Stimulated activated CD4-positive, alpha-beta T cell treated with anti-CD3 and anti-CD28 coated beads, TNF-alpha, amount 100 ng/mL, for 1 hour (primary cell): ENCODE data around the gene OTUB1.
A peak's percentile ranks its signal among the peaks of the same experiment; 100 is the strongest.
"Not testable (repeated sequence)": the region's sequence is repeated elsewhere in the genome, so short reads cannot be mapped to it uniquely, and the experiment has no call there.

Experiments used
- DNase-seq, 3 donors: peaks; one replicate each; pipeline ENCODE4 v3.0.0-alpha.2; 2020; ENCODE audit warnings: low read depth in 3 of 3, low spot score in 1 of 3

The OTUB1 gene, protein sequence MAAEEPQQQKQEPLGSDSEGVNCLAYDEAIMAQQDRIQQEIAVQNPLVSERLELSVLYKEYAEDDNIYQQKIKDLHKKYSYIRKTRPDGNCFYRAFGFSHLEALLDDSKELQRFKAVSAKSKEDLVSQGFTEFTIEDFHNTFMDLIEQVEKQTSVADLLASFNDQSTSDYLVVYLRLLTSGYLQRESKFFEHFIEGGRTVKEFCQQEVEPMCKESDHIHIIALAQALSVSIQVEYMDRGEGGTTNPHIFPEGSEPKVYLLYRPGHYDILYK

DNA sequence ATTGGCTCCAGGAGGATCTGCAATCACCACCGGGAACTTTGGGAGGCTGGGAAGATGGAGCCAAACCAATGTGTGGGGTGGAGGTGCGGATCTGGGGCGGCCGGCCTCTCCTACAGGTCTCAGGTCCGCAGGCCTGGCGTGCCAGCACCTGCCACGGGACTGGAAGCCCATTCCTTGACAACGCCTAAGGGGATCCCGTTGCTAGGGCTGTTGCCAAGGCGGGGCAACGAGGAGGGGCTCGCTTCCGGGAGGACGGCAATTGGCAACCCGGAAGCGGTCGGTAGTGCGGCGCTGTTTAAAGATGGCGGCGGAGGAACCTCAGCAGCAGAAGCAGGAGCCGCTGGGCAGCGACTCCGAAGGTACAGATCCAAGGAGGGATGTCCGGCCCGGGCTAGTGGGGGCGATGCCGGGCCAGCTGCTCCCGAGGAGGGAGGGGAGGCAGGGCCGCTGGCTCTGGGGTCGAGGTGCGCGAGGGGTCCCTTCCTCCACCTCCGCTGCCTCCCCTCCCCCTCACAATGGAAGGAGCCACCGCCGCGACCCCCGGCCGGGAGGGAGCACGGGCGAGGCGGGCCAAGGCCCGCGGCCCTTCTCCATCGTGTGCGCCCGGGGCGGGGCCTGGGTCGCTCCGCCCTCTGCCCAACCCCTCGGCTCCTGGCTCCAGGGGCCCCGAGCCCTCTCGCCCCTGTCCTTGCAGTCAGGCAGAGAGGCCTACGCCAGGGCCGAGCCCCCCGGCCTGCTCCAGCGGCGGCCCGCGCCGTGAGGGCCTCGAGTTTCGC lies at the start of gene OTUB1:
Gene OTUB1, plus strand, starts transcription at position 283 of the 776 bp plus-strand sequence. Its CDS starts 19 bp downstream, at position 302.
- peak; percentile 69 to 77 (median 72) for DNase-seq

DNA sequence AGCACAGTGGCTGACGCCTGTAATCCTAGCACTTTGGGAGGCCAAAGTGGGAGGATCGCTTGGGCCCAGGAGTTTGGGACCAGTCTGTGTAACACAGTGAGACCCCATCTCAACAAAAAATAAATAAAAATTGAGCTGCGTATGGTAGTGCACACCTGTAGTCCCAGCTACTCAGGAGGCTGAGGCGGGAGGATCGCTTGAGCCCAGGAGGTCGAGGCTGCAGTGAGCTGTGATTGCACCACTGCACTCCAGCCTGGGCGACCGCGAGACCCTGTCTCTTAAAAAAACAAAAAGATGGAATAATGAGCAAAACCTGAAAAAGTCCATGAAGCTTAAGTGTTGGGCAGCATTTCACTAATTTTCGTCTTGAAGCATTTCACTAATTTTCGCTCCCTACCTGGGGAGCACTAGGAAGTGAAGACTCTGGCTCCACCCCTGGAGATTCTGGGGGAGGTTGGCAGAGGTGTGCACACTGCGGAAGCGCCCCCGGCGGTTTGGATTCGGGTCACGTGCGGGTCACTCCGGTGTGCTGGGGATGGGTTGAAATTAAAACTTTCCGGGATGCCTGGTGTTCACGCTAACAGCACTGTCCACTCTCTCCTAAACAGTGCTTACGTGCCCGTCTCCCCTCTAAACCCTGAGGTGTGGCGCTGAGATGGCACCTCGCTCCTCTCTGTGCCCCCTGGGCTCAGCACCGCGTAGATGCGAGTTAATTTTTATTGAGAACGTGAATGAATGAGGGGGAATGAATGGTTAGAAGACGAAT lies 48.3 kb upstream of the OTUB1 start:
- DNase-seq = no peak

DNA sequence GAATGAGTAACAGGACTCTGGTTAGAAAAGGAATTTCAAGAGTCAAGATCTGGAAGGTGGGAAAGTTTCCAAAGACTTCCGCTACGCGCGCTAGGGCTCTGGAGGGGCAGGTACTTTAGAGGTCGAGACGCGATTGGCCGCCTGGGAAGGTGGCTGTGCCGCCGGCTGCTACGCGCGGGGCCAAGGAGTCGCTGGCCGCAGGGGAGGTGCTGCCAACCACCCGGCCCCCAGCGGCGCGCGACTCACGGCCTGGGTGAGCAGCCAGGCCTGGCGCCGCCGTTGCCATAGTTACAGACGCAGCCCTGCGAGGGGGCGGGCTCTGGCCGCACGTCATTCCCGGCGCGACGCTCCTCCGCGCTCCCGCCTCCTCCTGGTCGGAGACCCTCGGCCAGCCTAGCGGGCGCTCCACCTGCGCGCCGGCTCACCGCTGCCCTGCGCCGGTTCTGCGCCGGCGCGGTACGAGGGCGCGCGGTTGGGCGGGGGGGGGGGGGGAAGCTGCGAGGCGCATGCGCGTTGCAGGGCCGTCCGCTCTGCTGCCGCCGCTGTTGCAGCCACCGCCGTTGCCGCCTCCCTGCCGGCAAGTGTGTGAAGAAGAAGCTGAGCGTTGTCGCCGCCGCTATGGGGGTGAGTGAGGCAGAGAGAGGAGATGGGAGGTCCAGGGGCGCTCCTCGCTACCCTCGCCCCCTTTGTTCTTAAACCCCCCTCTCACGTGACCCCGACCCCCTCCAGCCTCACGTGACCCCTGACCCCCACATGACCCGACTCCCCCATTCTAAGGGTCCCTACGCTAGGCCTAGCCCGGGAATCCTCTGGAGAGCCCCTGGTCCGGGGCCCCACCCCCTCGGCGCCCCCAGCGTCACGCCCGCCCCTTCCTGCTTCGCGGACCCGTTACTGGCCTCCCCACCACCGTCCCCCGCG lies 47.5 kb upstream of the OTUB1 start, which contains the start of gene NAA40:
Gene NAA40, plus strand, starts transcription at position 524 of the 918 bp plus-strand sequence. Its CDS starts 95 bp downstream, at position 619.
- DNase-seq = peak; percentile 81 to 82 (median 81)

DNA sequence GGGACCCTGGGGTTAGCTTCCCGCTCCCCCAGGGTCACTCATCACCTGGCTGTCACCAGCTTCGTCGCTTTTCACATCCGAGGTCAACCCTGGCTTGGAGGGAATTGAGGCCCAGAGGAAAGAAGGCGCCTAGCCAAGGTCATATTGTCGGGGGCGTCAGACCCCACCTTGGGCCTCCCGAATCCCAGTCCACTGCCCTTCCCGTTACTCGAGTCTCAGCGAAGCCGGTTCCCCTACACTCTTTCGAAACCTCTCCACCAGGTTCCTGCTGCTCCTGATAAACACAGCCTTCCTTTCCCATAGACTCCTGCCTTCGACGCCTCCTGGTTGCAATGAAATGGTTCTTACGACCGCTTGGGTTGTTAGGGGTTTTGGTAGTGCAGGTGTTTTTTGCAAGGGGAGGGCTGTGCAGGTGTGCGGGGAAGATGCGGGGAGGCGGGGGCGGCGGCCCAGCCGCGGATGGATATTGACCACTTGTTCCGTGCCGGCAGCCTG lies 46.8 kb upstream of the OTUB1 start:
- DNase-seq = no peak

DNA sequence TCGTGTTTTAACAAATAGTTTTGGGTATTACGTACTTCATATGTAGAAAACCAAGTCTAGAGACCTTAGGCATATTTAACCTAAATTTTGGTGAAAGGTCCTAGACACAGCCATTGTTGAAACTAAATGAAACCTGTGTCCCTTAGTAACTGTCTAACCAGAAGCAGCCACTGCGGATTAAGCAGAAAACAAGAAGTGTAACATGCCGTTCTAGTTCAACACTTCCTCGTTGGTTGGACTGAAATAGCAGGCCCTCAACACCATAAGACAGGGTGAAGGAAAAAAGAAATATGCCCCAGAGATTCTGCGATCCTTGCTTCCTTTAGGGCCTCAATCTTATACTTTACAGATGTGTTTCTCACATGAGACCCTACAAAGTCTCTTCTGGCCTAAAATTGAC lies 45.5 kb upstream of the OTUB1 start:
- DNase-seq = no peak

DNA sequence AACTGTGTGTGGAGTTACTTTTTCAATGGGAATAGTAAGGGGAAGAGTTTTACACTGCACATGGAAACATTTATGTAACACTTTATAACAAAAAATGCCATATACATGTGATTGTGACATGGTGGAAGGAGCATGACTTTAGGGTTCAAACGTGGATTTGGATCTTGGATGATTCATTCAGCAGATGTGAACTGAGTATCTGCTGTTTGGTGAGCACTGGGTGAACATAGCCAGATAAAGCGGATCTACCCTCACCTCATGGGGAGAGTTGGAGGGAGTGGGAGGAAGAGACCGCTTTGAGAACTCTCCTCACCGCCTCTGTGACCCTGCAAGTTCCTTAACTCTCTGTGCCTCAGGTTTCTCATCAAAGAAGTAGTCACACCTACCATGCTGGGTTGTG lies 44.3 kb upstream of the OTUB1 start:
- DNase-seq = no peak

DNA sequence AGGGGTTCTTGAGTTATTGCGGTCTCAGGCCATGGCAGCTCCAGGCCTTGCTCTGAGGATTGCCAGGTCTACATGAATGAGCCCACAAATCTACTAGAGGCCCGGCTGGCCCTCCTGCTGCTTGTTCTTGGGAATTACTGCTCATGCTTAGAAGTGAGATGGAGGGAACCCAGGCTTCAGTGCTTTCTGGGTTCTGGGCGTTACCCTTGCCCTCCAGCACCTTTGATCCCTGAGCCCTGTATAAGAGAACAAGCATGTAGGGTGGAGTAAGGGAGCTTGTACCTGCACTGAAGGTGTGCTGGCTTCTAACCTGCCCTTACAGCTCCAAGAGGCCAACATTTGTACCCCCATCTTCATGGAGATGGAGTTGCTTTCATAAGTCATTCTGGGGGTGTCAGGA lies 43.4 kb upstream of the OTUB1 start:
- DNase-seq = no peak

DNA sequence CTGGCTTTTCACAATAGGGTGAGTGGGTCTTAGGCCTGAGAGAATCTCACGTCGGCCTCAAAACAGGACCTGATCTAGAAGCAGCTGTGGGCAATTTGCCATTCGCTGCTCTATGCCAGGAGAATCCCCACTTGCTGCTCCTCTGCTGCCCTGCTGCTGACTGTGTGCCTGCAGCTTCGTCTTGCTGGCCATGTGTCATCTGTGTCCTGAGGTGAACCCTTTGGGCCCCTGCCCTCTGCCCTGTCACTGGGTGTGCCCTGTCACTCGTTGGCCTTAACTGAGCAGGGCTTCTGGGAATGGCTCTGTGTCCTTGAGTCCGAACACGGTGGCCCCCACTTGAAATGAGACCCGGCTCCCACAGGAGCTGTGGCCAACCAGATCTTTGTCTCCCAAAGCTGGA lies 41.3 kb upstream of the OTUB1 start:
- no peak for DNase-seq

DNA sequence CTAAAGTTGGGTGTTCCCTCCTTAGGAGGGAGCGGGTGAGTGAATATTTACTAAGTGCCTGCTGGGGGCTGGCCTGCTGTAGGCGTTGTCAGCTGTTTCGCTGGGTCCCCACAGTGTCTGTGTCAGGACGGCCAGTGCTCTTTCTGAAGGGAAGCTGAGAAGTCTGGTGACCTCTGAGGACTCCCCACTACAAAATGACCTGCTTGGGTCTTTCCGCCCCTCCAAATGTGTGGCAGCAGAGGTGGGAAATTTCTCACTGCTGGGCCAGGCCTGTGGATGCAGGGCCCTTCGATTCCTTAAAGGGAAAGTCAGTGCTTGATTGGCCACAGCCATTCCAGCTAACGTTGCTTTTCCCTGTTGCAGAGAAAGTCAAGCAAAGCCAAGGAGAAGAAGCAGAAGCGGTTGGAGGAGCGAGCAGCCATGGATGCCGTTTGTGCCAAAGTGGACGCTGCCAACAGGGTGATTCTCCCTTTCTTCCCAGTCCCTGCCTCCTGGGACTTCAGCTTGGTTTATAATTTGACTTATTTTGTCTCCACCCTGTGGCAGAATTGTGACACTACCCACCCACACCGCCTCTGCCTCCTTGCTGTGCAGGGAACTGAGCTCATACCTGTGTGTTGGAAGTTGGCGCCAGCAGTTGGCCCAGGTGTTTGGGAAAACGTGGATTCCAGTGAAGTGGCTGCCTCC lies 40.6 kb upstream of the OTUB1 start:
- peak in 2 of 3 donors; percentile 14 to 28 for DNase-seq

DNA sequence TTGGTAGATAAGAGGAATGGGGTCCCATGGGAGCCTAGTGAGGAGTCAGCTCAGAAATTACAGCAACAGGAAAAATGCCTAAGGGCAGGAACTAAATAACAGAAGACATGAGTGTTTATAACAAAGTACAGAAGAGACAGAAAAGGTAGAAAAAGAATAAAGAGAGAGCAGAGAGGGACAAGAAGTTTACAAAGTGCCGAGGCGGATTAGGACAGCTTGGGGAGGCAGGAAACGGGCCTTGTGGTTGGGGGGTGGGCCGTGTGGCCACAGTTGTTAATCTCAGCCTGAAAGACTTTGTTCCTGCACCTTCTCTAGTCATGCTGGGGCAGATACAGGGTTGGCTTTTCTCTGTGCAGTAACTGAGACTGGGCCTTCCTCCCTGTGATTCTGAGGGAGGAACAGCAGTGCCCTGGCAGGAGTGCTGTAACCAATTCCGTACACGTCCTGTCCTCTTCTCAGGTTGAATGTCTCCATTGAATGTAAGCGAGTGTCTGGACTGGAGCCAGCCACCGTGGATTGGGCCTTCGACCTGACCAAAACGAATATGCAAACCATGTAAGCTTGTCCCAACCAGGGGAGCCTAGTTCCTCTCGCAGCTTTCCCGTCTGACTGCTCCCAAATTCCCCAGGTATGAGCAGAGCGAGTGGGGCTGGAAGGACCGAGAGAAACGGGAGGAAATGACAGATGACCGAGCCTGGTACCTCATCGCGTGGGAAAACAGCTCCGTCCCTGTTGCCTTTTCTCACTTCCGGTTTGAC lies 34.3 kb upstream of the OTUB1 start:
- no peak for DNase-seq

DNA sequence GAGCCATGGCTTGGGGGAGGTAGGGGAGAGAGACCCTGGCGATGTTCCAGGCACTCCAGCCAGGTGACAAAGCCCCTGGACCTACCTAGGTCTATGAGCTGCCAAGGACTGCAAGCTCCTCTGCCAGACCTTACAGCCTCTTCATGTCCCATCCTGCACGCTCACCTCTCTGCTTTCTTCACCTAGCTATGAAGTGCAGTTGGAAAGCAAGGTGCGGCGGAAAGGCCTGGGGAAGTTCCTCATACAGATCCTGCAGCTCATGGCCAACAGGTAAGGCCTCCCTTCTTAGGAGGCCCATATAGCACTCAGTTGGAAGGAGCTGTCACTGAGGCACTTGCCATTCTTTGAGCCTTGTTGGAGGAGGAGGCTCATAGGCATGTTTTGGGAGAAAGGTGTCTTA lies 33.7 kb upstream of the OTUB1 start:
- no peak for DNase-seq

DNA sequence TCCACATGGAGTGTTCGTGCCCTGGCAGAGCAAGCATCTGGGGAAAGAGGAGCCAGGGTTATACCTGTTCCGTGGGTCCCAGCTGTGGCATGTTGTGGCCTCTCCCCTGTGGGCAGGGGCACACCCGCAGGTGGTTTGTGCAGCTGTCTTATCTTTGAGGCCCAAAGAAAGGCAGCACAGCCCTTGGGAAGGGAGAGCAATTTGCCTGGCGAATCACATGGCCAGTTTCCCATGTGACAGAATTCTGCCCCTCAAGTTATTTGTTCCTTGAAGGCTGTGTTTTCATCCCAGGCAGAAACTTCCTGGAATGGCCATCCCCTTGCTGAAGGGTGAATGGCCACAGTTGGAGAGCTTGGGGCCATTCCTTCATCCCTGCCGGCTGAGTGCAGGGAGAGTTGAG lies 28.2 kb upstream of the OTUB1 start:
- DNase-seq = no peak

DNA sequence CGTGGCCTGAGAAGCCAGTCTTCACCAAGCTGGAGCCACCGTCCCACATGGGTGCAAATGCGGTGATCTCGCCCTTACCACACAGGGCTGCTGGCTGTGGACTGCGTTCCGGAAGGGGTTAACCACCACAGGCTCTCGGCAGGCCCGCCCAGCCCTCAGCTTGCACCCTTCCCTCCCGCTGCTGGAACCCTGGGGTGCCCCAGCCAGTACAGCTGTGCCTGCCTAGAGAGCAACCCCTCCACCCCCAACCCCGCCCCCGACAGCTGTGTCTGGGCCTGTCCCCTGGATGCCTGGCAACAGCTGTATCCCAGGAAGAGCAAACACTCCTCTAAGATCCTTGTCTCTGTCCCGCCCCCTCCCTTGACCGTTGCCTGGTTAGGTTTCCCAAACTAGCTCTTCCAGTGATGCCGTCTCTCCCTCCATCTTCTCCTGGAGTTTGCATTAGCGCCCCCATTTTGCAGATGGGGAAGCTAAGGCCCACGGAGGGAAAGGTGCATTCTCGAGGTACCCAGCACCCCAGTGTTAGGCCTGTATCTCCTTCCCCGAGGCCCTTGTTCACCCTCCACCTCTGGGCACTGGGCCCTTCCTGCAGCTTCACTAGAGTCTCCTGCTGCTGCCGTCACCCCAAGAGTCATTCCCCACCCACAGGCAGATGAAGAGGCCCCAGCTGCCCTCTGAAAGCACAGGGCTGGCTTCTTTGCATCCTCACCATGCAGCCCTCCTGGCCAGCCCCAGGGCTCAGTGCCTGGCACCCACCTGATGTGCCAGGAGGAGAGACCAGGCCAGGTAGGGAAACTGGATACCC lies 24.4 kb upstream of the OTUB1 start:
- no peak for DNase-seq

DNA sequence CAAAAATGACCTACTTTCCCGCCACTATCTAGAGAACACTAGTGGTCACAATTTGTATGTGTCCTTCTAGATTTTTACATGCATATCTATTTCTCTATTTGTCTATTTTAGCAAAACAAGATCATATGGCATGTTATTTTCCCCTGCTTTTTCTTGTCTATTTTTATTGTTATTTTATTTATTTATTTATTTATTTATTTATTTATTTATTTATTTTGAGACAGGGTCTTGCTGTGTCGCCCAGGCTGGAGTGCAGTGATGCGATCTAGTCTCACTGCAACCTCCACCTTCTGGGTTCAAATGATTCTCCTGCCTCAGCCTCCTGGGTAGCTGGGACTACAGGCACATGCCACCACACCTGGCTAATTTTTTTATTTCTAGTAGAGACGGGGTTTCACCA lies 22.3 kb upstream of the OTUB1 start:
- DNase-seq = not testable (repeated sequence)

DNA sequence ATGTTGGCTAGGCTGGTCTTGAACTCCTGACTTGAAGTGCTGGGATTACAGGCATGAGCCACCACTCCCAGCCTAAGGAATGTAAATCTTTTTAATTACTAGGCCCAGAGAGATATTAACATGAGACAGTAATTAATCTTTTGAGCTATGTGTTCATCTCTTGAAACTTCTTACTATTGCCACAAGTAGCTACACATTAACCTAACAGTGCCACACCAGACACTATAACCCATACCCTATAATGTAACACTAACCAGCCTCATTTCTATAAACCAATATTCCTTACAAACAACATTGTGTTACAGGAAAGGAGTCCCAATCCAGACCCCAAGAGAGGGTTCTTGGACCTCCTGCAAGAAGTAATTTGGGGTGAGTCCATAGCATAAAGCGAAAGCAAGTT lies 19.8 kb upstream of the OTUB1 start:
- DNase-seq = no peak

DNA sequence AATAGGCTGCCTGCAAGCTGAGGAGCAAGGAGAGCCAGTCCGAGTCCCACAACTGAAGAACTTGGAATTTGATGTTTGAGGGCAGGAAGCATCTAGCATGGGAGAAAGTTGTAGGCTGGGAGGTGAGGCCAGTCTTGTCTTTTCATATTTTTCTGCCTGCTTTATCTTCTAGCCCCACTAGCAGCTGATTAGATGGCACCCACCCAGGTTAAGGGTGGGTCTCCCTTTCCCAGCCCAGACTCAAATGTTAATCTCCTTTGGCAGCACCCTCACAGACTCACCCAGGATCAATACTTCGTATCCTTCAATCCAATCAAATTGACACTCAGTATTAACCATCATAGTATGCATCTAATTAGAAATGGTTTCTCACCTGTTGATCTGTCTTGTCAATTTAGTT lies 16.8 kb upstream of the OTUB1 start:
- DNase-seq = no peak

DNA sequence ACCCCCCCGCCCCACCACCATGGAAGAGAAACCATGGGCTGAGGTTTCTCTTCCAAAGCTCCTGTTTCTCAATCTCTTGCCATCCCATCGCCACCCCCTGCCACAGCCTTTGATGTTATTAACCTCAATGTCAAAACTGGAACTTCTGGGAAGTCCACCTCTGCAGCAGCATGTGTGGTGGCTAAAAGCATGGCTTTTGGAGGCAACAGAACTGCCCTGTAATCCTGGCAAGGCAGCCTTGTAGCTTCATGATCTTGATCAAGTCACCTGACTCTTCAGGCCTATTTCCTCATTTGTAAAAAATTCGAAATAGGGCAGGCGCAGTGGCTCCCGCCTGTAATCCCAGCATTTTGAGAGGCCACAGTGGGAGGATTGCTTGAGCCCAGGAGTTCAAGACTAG lies 15.3 kb upstream of the OTUB1 start:
- no peak for DNase-seq

DNA sequence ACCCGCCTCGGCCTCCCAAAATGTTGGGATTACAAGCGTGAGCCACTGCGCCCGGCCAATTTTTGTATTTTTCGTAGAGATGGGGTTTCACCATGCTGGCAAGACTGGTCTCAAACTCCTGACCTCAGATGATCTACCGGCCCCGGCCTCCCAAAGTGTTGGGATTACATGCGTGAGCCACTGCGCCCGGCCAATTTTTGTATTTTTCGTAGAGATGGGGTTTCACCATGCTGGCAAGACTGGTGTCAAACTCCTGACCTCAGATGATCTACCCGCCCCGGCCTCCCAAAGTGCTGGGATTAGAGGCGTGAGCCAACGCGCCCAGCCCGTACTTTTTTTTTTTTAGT lies 12.4 kb upstream of the OTUB1 start:
- DNase-seq = not testable (repeated sequence)
